Measurements from ENCODE around the gene CACNA2D4.

CACNA2D4 gene

GRCh38 chr12:1934068-1934467 is 15.6 kb upstream of the CACNA2D4 start:
- DNase-seq = no peak

GRCh38 chr12:1933342-1934051 is 15.0 kb upstream of the CACNA2D4 start:
- DNase-seq = no peak

- no peak for DNase-seq
Measured at GRCh38 chr12:1932264-1932777, 13.9 kb upstream of the CACNA2D4 start.

- DNase-seq = no peak
Measured at GRCh38 chr12:1931642-1932041, 13.2 kb upstream of the CACNA2D4 start.

GRCh38 chr12:1930803-1931597 is 12.5 kb upstream of the CACNA2D4 start:
- no peak for DNase-seq

- no peak for DNase-seq
Measured at GRCh38 chr12:1929985-1930802, 11.7 kb upstream of the CACNA2D4 start.

- DNase-seq = no peak
Measured at GRCh38 chr12:1929241-1929984, 11.0 kb upstream of the CACNA2D4 start.

- DNase-seq = no peak
Measured at GRCh38 chr12:1928439-1929121, 10.1 kb upstream of the CACNA2D4 start.

GRCh38 chr12:1927751-1928351 is 9.4 kb upstream of the CACNA2D4 start:
- DNase-seq = no peak

- DNase-seq = no peak
Measured at GRCh38 chr12:1927051-1927680, 8.7 kb upstream of the CACNA2D4 start.

- DNase-seq = no peak
Measured at GRCh38 chr12:1926251-1926657, 7.8 kb upstream of the CACNA2D4 start.

GRCh38 chr12:1925684-1926006 is 7.2 kb upstream of the CACNA2D4 start:
- DNase-seq = no peak

GRCh38 chr12:1924996-1925683 is 6.7 kb upstream of the CACNA2D4 start:
- no peak for DNase-seq

- no peak for DNase-seq
Measured at GRCh38 chr12:1922985-1923384, 4.5 kb upstream of the CACNA2D4 start.

- no peak for DNase-seq
Measured at GRCh38 chr12:1922075-1922709, 3.7 kb upstream of the CACNA2D4 start.

GRCh38 chr12:1920971-1921370 is 2.5 kb upstream of the CACNA2D4 start:
- no peak for DNase-seq

GRCh38 chr12:1920436-1920835 is 2.0 kb upstream of the CACNA2D4 start:
- no peak for DNase-seq

- DNase-seq = no peak
Measured at GRCh38 chr12:1919763-1920162, 1.3 kb upstream of the CACNA2D4 start.

- DNase-seq = no peak
Measured at GRCh38 chr12:1919284-1919683, 832 bp upstream of the CACNA2D4 start.

- no peak for DNase-seq
Measured at GRCh38 chr12:1918884-1919236, 408 bp upstream of the CACNA2D4 start.
